ENCODE results near the gene SASH1. TPM values are rescaled to one million over a fixed set of nuclear protein-coding genes. Genes with fewer than 3 reads are reported as not detected.

SASH1 gene
- total RNA-seq, 1 donor from 2014 or later = 86.4 TPM

DNA sequence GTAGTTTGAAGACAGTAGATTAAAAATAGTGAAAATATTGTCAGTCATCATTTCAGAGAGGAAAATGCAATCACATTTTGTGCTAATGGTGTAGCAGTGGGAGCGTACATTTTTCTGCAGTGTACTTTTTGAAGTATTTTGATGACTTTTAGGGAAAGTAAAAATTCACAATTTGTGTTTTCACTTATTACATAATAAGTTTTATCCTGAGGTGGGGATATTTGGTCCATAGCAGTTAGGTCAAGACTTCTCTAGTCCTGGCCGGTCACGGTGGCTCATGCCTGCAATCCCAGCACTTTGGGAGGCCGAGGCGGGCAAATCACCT, 122.3 kb downstream of the SASH1 start:
- peak in 1 of 2 donors; percentile 81 for DNase-seq (ENCODE audit: extremely low spot score in 2 of 2)
- intact Hi-C loops (cut with DNase I) = no loop called here
- no peaks in the 10 kb centered on the region for H3K27me3 ChIP-seq
- peaks cover 23% of the 10 kb centered on the region for H3K4me1 ChIP-seq
- H3K27ac ChIP-seq = peak overlapping the region; percentile 65
- TF ChIP-seq, protein P1, sequence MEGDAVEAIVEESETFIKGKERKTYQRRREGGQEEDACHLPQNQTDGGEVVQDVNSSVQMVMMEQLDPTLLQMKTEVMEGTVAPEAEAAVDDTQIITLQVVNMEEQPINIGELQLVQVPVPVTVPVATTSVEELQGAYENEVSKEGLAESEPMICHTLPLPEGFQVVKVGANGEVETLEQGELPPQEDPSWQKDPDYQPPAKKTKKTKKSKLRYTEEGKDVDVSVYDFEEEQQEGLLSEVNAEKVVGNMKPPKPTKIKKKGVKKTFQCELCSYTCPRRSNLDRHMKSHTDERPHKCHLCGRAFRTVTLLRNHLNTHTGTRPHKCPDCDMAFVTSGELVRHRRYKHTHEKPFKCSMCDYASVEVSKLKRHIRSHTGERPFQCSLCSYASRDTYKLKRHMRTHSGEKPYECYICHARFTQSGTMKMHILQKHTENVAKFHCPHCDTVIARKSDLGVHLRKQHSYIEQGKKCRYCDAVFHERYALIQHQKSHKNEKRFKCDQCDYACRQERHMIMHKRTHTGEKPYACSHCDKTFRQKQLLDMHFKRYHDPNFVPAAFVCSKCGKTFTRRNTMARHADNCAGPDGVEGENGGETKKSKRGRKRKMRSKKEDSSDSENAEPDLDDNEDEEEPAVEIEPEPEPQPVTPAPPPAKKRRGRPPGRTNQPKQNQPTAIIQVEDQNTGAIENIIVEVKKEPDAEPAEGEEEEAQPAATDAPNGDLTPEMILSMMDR (IDR thresholded peaks at IDR 0.05) = no peak
- no peak for TF ChIP-seq POLR2A (IDR thresholded peaks at IDR 0.05)
- no peak for TF ChIP-seq POLR2AphosphoS5 (IDR thresholded peaks at IDR 0.05; ENCODE audit: insufficient read depth in 1 of 2, low read depth in 1 of 2)
- no peaks in the 10 kb centered on the region for H3K9me3 ChIP-seq
- no peak overlapping the region for H3K4me3 ChIP-seq
- no peaks in the 10 kb centered on the region for H3K36me3 ChIP-seq

DNA sequence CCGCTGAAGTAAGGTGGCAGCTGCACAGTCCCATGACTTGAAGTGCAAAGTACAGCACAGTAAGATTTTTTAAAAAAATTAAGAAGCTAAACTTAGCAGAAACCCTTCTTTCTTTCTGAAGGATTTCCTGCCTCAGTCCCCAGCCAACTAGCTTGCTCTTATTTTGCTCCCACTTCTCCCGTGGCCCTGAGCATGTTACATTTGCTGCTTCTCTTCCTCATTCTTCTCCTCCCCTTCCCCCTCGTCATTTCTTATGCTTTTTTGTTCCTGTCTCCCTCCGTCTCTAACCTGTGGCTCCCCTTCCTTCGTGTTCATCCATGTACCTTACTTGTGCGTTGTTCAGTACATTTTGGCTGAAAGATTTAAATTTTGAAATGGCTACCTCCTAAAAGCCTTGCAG, 123.0 kb downstream of the SASH1 start:
- peaks cover 23% of the 10 kb centered on the region for H3K4me1 ChIP-seq
- intact Hi-C loops (cut with DNase I) = no loop called here
- peak in 1 of 2 donors; percentile 52 for DNase-seq (ENCODE audit: extremely low spot score in 2 of 2)

DNA sequence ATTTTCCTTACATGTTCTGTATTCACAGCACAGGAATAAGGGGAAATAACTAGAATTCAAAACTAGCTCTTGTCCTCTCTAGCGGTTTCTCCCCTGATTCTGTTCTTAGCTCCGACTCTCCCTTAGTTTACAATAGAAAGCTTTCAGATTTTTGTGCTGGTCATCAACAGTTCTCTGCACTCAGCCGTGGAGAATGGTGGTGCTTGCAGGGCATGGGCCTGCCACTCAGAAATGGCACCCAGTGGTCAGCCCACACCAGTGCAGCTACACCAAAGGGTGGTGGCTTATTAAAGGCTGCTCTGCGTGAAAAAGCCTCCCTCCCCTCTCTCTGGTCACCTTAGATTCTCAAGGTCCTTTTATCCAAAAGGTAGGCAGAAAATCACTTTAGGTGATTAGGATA, 123.5 kb downstream of the SASH1 start:
- Histone ChIP-seq H3K36me3 (no peaks in the 10 kb centered on the region), H3K4me1 (peaks cover 23% of the 10 kb centered on the region), H3K9me3 (no peaks in the 10 kb centered on the region), H3K27me3 (no peaks in the 10 kb centered on the region), H3K27ac (peak overlapping the region; percentile 65), H3K4me3 (no peak overlapping the region)
- intact Hi-C loops (cut with DNase I) = no loop called here
- peak in 1 of 2 donors; percentile 29 for DNase-seq (ENCODE audit: extremely low spot score in 2 of 2)
- TF ChIP-seq, protein P1 (IDR thresholded peaks at IDR 0.05) = no peak
- no peak for TF ChIP-seq POLR2AphosphoS5 (IDR thresholded peaks at IDR 0.05; ENCODE audit: insufficient read depth in 1 of 2, low read depth in 1 of 2)
- TF ChIP-seq POLR2A (IDR thresholded peaks at IDR 0.05) = no peak

More for the DNA sequence above, 123.0 kb downstream of the SASH1 start:
- Histone ChIP-seq H3K27me3 (no peaks in the 10 kb centered on the region), H3K27ac (peak overlapping the region; percentile 65), H3K4me3 (no peak overlapping the region), H3K36me3 (no peaks in the 10 kb centered on the region), H3K9me3 (no peaks in the 10 kb centered on the region)
- TF ChIP-seq POLR2AphosphoS5 (IDR thresholded peaks at IDR 0.05; ENCODE audit: insufficient read depth in 1 of 2, low read depth in 1 of 2) (no peak), POLR2A (IDR thresholded peaks at IDR 0.05) (no peak)
- TF ChIP-seq, protein P1 (IDR thresholded peaks at IDR 0.05) = no peak

DNA sequence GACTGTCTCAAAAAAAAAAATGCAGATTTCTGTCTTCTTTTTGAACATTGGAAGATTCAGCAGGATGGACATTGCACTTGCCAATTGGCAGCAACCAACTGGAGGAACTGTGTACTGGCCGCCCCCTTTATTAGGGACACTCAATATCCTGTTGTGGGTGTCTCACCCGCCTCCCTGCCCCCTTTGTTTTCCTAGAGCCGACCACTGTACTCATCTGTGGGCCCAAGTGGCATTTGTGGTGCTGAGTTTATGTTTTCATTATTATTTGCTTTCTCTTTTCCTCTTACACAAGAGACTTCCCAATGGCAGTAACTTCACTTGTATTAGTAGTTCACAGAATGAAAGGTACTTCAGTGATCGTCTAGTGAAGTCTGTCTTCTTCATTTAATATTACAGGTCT, 125.3 kb downstream of the SASH1 start:
- intact Hi-C loops (cut with DNase I) = no loop called here
- peaks cover 13% of the 10 kb centered on the region for H3K4me1 ChIP-seq
- no peaks in the 10 kb centered on the region for H3K36me3 ChIP-seq
- peak in 1 of 2 donors; percentile 56 for DNase-seq (ENCODE audit: extremely low spot score in 2 of 2)
- H3K9me3 ChIP-seq = no peaks in the 10 kb centered on the region
- H3K27ac ChIP-seq = no peak overlapping the region
- H3K4me3 ChIP-seq = no peak overlapping the region
- TF ChIP-seq POLR2A (IDR thresholded peaks at IDR 0.05) (no peak), POLR2AphosphoS5 (IDR thresholded peaks at IDR 0.05; ENCODE audit: insufficient read depth in 1 of 2, low read depth in 1 of 2) (no peak)
- TF ChIP-seq, protein P1 (IDR thresholded peaks at IDR 0.05) = no peak
- H3K27me3 ChIP-seq = no peaks in the 10 kb centered on the region

DNA sequence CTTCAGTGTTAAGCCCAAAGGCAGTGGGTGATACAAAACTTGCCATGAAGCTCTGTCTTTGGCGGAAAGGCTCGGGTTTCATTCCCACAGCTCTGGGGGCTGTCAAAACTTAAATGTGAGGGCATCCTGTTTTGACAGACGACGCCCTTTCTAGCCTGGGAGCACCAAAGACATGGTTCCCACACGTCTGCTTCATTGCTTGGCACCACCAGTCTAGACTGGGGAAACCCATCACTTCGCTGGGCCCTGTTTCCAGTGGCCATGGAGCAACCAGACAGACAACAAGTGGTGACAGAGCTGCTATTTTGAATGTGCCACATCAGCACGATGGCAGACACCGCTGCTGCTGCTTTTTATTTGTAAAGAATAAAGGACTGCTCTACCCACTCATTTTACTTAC, 127.5 kb downstream of the SASH1 start:
- Histone ChIP-seq H3K36me3 (peaks cover 0 to 14% of the 10 kb centered on the region in 2 donors), H3K9me3 (no peaks in the 10 kb centered on the region), H3K4me3 (no peak overlapping the region), H3K27ac (no peak overlapping the region), H3K4me1 (peaks cover 13% of the 10 kb centered on the region), H3K27me3 (no peaks in the 10 kb centered on the region)
- TF ChIP-seq POLR2AphosphoS5 (IDR thresholded peaks at IDR 0.05; ENCODE audit: insufficient read depth in 1 of 2, low read depth in 1 of 2) (no peak), POLR2A (IDR thresholded peaks at IDR 0.05) (no peak)
- TF ChIP-seq, protein P1 (IDR thresholded peaks at IDR 0.05) = no peak
- intact Hi-C loops (cut with DNase I) = no loop called here
- DNase-seq (ENCODE audit: extremely low spot score in 2 of 2) = peak in 1 of 2 donors; percentile 40
